GM10248 (cell line): ENCODE data around the gene LRRC4C.

Source experiments
- CTCF ChIA-PET: fragments of 300-600 bp; sonication (Branson Sonifier 250); formaldehyde crosslinking; extraction: SDS; loops from one replicate; lab custom pipeline; 2021; ENCODE audit warnings: antibody characterized with exemption; lab: Yijun Ruan, JAX
- POLR2A ChIA-PET: fragments of 350-650 bp; sonication (Branson Sonifier 250); formaldehyde crosslinking; extraction: SDS; loops from one replicate; lab custom pipeline; 2020; ENCODE audit warnings: antibody characterized with exemption; lab: Yijun Ruan, JAX
- DNase-seq: peaks from one replicate; pipeline ENCODE4 v3.0.0; 2012; ENCODE audit errors: extremely low spot score
- TF ChIP-seq, protein P1 (sequence below): IDR thresholded peaks from 2 replicates; pipeline ENCODE4 v1.5.1; 2012; ENCODE audit warnings: mild to moderate bottlenecking, low read depth; ENCODE audit errors: extremely low read depth, missing control alignments, control extremely low read depth

Gene LRRC4C

GRCh38 chr11:40161854-40162410 lies 1297.5 kb downstream of the LRRC4C start:
- TF ChIP-seq, protein P1, sequence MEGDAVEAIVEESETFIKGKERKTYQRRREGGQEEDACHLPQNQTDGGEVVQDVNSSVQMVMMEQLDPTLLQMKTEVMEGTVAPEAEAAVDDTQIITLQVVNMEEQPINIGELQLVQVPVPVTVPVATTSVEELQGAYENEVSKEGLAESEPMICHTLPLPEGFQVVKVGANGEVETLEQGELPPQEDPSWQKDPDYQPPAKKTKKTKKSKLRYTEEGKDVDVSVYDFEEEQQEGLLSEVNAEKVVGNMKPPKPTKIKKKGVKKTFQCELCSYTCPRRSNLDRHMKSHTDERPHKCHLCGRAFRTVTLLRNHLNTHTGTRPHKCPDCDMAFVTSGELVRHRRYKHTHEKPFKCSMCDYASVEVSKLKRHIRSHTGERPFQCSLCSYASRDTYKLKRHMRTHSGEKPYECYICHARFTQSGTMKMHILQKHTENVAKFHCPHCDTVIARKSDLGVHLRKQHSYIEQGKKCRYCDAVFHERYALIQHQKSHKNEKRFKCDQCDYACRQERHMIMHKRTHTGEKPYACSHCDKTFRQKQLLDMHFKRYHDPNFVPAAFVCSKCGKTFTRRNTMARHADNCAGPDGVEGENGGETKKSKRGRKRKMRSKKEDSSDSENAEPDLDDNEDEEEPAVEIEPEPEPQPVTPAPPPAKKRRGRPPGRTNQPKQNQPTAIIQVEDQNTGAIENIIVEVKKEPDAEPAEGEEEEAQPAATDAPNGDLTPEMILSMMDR = no peak
- no peak for DNase-seq
- CTCF ChIA-PET = no interaction called here
- POLR2A ChIA-PET = no interaction called here

- POLR2A ChIA-PET = no interaction called here
- CTCF ChIA-PET = no interaction called here
Observed at GRCh38 chr11:40160418-40160817, 1299.0 kb downstream of the LRRC4C start.

GRCh38 chr11:40149721-40150120 lies 1309.7 kb downstream of the LRRC4C start:
- ChIA-PET POLR2A (no interaction called here), CTCF (no interaction called here)
- TF ChIP-seq, protein P1 = no peak
- no peak for DNase-seq

More at GRCh38 chr11:40160418-40160817, 1299.0 kb downstream of the LRRC4C start:
- TF ChIP-seq, protein P1 = no peak
- no peak for DNase-seq

DNA sequence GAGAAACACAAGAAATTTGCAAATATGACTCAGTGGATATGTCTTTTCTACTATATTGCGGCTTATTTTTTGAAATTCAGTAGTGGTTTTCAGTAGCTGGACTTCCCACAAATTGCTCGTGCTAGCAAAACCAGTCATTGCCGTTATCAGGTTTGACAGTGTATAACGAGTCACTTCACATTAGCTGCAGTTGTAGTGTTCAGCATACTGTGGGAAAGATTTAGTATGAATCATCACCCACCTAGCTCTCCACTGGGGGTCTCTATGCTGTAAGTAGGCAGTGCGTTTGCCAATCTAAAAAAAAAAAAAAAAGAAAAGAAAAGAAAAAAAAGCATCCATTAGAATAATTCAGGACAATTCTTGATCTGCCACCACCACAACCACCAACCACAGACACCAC lies 1318.9 kb downstream of the LRRC4C start:
- ChIA-PET POLR2A (no interaction called here), CTCF (no interaction called here)
- TF ChIP-seq, protein P1 = no peak
- no peak for DNase-seq

DNA sequence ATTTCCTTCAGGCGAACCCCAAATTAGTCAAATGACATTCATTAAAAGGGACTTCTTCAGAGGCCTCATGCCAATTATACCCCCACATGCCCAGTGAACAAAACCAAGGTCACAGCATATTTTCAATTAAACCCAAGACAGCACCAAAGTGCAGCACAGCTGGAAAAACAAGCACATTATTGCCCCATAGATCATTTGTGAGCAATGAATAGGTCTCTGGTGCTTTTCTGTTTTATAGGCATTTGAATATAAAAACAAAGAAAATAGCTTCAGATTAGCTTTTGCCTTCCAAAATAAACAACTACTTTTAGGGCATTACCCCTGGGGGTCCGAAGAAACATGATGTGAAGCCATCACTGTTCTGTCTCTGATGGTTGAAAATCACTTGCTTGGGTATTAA lies 1319.9 kb downstream of the LRRC4C start:
- TF ChIP-seq, protein P1 = no peak
- no peak for DNase-seq
- CTCF ChIA-PET = no interaction called here
- POLR2A ChIA-PET = no interaction called here

- DNase-seq = no peak
- ChIA-PET CTCF (no interaction called here), POLR2A (no interaction called here)
- TF ChIP-seq, protein P1 = no peak
Observed at GRCh38 chr11:40139066-40139465, 1320.4 kb downstream of the LRRC4C start.
